Esophagus muscularis mucosa (tissue), 4 donors: ENCODE results near the gene PLK3.

ENCODE experiments used
- EP300 ChIP-seq: sonication (generic); formaldehyde crosslinking; IDR thresholded peaks from one replicate; pipeline ENCODE4 v1.6.1; 2017; ENCODE audit warnings: antibody characterized with exemption
- POLR2A ChIP-seq: fragments of 450-650 bp; IDR thresholded peaks from one replicate; pipeline ENCODE4 v1.6.1; 2017; ENCODE audit warnings: antibody characterized with exemption, moderate library complexity, mild to moderate bottlenecking, low read depth
- POLR2AphosphoS5 ChIP-seq, 2 donors: sonication (generic); formaldehyde crosslinking; IDR thresholded peaks; one replicate each; pipeline ENCODE4 v1.6.1; 2017; ENCODE audit warnings: antibody characterized with exemption in 2 of 2
- TF ChIP-seq, protein P1 (sequence below), 3 experiments: fragments of 200-600 bp in 2 of 3; fragments of 450-650 bp in 1 of 3; sonication (generic) in 2 of 3; IDR thresholded peaks; one replicate each; pipeline ENCODE4 v1.5.1; 2017 to 2019; ENCODE audit warnings: antibody characterized with exemption in 3 of 3, mild to moderate bottlenecking in 2 of 3, moderate library complexity in 1 of 3

DNA sequence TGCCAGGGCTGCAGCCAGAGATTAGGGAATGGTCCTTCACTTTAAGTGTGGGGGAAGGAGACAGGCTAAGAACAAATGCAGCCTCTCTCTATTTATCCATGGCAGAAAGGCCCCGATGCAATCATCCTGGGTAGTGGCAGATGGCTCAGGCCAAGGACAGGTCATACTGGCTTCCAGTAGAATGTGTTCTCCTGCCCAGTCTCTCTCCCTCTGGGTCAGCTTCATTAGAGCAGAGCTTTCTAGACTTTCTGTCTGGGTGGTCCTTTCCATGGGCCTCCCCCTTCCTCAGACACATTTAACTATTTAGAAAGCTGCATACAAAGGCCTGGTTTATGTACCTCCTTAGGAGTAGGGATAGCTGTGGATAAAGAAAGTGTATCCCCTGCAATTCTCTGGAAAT, 47.7 kb downstream of the PLK3 start:
- TF ChIP-seq, protein P1, sequence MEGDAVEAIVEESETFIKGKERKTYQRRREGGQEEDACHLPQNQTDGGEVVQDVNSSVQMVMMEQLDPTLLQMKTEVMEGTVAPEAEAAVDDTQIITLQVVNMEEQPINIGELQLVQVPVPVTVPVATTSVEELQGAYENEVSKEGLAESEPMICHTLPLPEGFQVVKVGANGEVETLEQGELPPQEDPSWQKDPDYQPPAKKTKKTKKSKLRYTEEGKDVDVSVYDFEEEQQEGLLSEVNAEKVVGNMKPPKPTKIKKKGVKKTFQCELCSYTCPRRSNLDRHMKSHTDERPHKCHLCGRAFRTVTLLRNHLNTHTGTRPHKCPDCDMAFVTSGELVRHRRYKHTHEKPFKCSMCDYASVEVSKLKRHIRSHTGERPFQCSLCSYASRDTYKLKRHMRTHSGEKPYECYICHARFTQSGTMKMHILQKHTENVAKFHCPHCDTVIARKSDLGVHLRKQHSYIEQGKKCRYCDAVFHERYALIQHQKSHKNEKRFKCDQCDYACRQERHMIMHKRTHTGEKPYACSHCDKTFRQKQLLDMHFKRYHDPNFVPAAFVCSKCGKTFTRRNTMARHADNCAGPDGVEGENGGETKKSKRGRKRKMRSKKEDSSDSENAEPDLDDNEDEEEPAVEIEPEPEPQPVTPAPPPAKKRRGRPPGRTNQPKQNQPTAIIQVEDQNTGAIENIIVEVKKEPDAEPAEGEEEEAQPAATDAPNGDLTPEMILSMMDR (IDR thresholded peaks at IDR 0.05): no peak
- no peak for TF ChIP-seq POLR2A
- no peak for TF ChIP-seq EP300
- TF ChIP-seq POLR2AphosphoS5 (IDR thresholded peaks at IDR 0.05): no peak
